ENCODE measurements around the gene ZNF341.

ZNF341 gene

DNA sequence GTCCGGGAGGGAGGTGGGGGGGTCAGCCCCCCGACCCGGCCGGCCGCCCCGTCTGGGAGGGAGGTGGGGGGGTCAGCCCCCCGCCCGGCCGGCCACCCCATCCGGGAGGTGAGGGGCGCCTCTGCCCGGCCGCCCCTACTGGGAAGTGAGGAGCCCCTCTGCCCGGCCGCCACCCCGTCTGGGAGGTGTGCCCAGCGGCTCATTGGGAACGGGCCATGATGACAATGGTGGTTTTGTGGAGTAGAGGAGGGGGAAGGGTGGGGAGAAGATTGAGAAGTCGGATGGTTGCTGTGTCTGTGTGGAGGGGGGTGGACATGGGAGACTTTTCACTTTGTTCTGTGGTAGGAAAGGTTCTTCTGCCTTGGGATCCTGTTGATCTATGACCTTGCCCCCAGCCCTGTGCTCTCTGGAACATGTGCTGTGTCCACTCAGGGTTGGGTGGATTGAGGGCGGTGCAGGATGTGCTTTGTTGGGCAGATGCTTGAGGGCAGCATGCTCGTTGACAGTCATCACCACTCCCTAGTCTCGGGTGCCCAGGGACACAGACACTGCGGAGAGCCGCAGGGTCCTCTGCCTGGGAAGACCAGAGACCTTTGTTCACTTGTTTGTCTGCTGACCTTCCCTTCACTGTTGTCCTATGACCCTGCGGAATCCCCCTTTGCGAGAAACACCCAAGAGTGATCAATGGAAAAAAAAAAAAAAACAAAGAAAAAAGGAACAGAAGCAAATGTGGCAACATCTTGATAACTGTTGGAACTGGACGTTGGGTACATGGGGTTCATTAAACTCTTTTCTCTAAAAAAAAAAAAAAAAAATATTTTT, 30.0 kb upstream of the ZNF341 start:
- no peak for DNase-seq (ENCODE audit: extremely low read depth in 1 of 2, low read depth in 1 of 2)

DNA sequence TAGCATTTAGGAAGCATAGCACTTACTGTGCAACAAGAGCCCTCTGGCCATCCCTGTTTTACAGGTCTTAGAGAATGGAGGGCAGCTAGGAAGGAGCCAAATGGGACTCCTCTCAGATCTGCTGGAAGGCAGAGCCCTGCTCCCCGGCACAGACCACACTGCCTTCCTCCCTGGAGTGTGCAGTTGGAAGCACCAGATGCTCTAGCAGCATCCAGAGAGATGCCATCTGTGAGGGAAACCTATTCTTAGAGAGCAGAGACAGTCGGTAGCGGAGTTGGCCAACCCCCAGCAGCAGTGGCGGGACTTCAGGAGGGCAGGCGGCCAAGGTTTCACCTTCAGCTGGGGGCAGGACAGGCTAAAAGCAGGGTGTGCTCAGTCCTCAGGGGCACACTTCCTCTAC, 28.9 kb upstream of the ZNF341 start:
- no peak for DNase-seq (ENCODE audit: extremely low read depth in 1 of 2, low read depth in 1 of 2)

DNA sequence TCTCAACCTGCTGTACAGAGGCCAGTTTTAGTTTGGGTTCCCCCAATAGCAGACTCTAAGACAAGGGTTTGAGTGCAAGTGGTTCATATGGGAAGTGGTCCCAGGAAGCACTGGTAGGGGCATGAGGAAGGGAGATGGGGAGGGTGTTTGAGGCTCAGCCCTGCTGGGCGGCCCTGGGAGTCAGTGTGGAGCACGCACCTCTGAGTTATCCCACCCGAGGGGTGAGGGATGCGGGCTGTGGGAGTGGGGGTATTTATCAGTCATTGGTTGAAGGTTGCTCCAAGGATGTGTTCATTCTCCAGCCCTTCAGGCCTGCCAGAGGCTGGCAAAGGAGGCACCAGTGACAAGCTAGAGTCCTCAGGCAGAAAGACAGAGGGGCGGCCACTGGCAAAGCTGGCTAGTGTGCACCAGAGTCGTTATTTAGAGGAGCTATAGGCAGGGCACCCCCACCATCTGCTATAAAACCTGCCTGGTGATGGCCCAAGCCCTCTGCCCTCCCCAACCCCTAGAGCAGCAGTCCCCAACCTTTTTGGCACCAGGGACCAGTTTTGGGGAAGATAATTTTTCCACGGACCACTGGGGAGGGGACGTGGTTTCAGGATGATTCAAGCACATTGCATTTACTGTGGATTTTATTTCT, 28.2 kb upstream of the ZNF341 start:
- no peak for DNase-seq (ENCODE audit: extremely low read depth in 1 of 2, low read depth in 1 of 2)

DNA sequence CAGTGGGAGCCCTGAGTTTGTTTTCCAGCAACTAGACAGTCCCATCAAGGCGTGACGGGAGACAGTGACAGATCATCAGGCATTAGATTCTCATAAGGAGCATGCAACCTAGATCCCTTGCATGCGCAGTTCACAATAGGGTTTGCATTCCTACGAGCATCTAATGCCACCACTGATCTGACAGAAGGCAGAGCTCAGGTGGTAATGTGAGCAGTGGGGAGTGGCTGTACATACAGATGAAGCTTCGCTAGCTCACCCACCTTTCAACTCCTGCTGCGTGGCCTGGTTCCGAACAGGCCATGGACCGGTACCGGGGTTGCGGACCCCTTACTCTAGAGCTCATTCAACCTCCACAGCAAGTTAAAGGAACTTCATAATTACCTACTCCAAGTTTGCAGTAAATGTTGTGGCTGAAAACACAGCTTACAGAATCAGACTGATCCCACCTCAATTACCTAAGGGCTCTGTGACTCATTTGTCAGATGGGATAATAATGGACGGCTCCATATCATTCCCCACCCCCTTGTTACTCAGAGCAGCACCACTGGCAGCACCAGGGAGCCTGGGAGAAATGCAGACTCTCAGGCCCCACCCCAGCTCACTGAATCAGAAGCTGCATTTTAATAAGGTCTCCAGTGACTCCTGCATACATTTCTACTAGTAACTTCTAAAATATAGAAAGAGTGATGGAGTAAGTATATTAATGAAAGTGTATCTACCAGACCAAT, 27.4 kb upstream of the ZNF341 start:
- DNase-seq (ENCODE audit: extremely low read depth in 1 of 2, low read depth in 1 of 2) = no peak

DNA sequence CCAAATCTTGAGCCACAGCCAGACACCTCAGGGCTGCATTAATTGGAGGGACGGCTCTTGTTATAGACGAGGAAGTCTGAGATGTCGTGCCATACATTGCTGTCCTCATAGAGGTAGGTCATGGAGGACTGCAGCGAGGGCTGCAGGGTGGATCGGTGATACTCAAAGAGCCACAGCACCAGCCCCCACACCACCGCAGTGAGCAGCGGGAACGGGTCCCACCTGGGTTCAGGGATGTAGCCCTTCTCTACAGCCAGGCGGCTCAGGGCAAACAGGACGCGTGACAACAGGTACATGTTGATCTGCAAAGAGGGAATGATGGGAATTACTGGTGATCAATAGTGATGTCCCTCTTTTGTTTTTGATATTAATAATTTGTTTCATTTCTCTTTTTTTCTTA, 24.1 kb upstream of the ZNF341 start:
- no peak for DNase-seq (ENCODE audit: extremely low read depth in 1 of 2, low read depth in 1 of 2)

DNA sequence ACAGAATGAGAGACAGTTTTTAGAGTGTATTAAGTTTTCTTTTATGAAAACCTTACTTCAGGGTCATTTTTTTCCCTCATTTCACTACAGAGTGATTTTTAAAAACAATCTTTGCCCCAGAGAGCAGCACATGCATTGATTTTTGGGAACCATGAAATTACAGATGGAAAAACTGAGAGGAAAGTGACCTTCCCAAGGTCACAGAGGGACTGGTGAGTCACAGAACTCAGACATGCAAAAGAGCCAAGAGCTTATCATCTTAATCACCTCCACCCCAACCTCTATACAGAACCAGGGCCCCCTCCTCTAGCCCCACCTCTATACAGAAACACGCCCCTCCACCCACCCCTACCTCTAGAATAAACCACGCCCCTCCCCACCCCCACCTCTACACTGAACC, 22.4 kb upstream of the ZNF341 start:
- DNase-seq (ENCODE audit: extremely low read depth in 1 of 2, low read depth in 1 of 2) = no peak

DNA sequence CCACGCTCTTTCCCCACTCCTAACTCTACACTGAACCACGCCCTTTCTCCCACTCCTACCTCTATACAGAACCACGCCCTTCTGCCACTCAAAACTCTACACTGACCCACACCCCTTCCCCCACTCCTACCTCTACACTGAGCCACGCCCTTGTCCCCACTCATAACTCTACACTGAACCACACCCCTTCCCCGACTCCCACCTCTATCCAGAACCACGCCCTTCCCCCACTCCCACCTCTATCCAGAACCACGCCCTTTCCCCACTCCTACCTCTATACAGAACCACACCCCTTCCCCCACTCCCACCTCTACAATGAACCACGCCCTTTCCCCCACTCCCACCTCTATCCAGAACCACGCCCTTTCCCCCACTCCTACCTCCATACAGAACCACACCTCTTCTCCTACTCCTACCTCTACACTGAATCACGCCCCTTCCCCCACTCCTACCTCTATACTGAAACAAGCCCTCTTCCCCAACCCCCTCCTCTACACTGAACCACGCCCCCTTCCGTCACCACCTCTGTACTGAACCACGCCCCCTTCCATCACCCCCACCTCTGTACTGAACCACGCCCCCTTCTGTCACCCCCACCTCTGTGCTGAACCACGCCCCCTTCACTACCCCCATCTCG, 21.8 kb upstream of the ZNF341 start:
- DNase-seq (ENCODE audit: extremely low read depth in 1 of 2, low read depth in 1 of 2) = no peak

DNA sequence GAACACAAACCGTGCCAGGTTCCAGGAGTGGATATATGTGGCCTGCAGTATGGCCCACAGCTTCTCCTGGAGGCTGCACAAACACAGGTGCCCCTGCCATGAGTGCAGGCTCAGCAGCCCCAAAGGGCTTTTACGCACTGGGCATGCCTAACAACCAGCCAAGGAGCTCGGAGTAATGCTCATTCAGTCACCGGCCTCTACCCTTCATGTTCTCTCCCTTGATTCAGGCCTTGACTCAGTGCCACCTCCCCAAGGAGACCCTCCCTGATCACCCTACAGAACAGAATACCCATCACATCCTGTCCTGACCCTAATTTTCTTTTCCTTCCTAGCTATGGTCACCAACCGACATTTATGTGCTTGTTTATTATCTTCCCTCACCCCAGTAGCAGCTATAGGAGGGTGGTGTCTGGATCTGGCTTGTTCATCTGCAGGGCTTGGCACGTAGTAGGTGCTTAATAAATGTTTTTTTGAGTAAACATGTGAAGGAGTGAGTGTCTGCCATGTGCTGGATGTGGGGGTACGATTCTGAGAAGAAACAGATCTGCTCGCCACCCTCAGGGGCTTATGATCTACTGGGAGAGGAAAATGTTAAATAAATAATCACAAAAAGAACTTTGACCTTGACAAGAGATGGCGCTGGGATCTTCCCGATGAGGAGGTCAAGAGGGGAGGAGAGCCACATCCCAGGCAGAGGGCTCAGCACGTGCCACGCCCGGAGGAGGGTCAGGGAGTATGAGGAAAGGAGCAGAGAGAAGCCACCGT, 20.9 kb upstream of the ZNF341 start:
- DNase-seq (ENCODE audit: extremely low read depth in 1 of 2, low read depth in 1 of 2) = no peak

DNA sequence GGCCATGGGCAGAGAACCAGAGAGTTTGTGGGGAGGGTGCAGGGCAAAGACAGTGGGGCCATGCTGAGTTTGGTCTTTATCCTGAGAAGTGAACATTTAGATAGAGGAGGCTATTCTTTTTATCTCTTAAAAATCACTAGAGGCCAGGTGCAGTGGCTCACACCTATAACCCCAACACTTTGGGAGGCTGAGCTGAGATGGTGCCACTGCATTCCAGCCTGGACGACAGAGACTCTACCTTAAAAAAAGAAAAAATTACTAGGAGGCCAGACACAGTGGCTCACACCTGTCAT, 20.4 kb upstream of the ZNF341 start:
- DNase-seq (ENCODE audit: extremely low read depth in 1 of 2, low read depth in 1 of 2) = no peak

DNA sequence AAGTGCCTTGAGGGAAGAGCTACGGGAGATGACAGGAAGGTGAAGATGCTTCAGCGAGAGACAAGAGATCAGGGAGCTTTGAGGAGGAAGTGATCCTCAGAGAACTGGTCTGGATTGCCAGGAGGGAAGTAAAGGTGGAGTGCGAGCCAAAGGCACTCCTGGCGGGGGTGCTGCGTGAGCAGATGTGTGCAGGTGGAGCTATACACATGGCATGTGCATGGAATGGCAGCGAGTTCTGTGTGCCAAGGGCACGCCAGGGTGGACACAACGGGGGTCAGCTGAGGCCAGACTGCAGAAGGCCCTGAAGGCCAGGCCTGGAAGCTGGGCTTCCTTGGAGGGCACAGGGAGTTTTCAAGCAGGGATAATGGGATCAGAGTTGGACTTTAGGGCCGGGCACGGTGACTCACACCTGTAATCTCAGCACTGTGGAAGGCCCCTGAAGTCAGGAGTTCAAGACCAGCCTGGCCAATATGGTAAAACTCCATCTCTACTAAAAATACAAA, 17.9 kb upstream of the ZNF341 start:
- no peak for DNase-seq (ENCODE audit: extremely low read depth in 1 of 2, low read depth in 1 of 2)

DNA sequence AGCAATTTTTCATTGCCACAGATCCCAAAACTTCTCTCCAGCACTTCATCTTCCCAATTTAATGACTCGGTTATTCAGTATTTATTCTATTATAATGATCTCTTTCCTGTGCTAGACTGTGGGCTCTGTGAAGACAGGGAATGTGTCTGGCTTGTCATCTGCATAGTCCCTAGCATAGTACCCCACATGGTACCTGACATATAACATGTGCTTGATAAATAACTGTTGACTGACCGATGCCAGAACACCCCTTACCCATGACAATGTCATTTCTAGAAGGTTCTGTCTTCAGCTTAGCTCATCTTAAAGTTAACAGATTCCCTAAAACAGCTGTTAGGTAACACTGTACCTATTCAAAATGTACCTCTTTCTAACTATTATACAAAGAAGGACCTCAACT, 15.3 kb upstream of the ZNF341 start:
- no peak for DNase-seq (ENCODE audit: extremely low read depth in 1 of 2, low read depth in 1 of 2)

DNA sequence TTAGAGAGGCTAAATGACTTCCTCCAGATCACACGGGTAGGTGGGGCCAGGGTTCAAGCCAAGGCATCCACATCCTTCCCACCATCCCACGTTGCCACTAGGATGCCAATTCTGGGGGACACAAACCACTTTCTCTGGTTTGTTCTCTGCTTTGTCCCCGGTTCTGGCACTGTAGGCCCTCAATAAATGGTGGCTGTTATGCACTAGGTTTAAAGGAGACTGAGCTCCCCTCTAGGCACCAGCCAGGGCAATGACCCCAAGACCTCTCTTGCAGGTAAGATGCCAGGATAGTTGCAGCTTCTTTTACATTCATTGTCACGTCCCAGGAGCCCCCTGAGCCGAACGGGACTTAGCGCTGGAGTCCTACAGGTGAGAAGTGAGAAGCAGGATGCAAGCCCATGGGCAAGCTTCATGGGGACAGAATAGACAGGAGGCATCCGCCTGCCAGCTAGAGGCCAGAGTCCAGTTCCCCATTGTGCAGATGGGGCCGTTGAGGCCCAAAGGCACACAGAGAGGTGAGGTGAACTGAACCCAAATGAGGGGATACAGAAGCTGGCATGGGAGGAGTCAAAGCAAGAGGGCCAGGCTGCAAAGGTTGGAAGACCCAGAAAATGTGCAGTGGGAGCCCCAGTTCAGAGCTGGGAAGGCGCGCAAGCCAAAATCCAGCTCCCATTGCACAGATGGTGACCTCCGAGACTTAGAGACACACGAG, 12.4 kb upstream of the ZNF341 start:
- DNase-seq (ENCODE audit: extremely low read depth in 1 of 2, low read depth in 1 of 2) = no peak

DNA sequence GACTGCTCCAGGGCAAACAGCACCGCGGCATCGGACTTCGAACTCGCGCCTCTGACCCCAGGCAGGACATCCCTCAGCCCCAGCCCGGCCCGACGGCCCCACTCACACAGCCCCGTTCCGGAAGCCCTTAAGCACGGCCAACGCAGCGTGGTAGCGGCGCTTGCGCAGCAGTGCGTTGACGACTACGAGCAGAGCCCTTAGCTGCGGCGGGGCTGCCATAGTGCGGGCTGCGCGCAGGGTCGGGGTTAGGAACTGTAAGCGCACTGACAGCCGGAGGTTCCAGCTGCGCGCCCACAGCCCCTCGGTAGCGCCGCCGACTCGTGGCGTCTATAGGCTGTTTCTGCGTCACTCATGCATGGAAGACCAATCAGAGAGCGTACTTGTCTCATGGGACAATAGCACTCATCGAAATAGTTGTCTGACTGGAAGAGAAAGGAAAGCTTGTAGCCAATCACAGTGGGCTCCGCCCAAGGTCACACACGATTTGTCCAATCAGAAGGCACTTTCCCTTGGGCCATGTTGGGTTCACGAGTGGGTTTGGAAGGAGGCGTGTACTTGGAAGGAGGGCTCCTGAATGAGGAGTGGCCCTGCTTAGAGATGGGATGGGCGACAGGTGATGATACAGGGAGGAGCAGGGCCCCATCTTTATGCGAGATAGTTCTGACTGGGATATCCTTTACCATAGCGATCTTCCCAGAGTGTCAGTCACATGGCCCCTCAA, 11.6 kb upstream of the ZNF341 start, which contains the start of gene PXMP4:
Gene PXMP4 (minus strand): TSS at position 322 of the 721 bp plus-strand sequence. CDS start 103 bp downstream, at position 219.
- peak; percentile 70 to 79 for DNase-seq (ENCODE audit: extremely low read depth in 1 of 2, low read depth in 1 of 2)

DNA sequence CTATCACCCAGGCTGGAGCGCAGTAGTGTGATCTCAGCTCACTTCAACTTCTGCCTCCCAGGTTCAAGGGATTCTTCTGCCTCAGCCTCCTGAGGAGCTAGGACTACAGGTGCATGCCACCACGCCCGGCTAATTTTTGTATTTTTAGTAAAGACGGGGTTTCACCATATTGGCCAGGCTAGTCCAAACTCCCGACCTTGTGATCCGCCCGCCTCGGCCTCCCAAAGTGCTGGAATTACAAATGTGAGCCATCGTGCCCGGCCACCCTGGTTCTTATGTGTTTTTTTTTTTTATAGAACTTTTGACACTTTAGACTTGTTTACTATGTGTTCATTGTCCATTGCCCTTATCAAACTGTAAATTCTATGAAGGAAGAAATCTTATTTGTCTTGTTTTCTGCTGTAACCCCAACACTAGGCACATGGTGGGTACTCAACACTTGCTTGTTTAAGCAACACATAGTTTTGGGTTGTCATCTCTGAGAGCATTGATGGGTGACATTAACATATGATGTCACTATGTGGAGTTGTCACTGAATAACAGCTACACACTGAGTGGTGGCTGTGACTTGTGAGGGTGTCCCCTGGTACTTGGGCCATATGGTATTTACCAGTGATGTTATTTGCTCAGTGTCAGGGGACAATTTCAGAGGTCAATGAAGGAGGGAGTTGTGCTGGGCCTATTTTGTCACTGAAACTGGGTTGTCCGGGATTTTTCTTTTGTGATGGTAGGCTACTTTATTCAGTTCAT, 10.2 kb upstream of the ZNF341 start:
- DNase-seq (ENCODE audit: extremely low read depth in 1 of 2, low read depth in 1 of 2) = no peak

DNA sequence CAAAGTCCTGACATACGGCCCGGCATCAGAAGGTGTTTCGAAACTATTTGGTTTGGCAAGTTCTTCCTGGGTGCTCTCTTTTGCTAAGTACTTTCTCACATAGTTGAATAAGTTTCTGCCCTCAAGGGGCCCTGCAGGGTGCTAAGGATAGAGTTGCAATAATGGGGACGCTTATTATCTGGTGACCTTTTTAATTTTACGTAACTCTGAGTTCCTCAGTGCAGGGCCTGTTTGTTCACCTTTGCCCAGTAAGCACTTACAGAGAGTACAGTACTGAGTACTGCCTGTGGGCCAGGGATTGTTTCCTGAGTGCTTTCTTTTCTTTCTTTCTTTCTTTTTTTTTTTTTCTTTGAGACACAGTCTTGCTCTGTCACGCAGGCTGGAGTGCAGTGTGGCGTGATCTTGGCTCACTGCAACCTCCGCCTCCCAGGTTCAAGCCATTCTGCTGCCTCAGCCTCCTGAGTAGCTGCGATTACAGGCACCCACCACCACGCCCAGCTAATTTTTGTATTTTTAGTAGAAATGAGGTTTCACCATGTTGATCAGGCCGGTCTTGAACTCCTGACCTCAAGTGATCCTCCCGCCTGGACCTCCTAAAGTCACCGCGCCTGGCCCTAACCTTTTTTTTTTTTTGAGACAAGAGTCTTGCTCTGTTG, 7.2 kb upstream of the ZNF341 start:
- DNase-seq (ENCODE audit: extremely low read depth in 1 of 2, low read depth in 1 of 2) = no peak

DNA sequence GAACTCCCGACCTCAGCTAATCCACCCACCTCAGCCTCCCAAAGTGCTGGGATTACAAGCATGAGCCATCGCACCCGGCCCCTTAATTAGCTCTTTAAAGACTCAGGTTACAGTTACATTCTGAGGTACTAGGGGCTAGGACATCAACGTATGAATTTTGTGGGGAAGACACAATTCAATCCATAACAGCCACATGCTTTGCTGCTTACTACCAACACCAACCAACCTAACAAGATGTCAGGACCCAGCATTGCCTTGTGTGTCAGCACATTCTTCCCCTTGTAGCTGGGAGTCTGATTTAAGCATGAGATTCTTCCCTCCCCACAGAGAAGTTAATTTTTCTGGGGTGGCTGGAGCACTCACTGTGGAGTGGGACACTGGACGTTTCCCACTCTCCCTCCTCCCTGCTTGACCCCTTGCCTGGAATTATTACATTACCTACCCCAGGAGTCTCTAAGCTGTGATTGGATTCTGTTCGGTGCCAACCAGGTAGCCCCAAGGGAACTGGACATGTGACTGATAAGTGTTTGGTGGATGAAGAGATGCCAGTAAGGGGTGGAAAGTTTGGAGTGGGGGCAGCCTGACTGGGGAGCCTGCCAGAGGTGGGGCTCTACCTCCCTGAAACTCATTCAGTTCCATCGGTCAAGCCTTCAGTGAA, 6.1 kb upstream of the ZNF341 start:
- no peak for DNase-seq (ENCODE audit: extremely low read depth in 1 of 2, low read depth in 1 of 2)

DNA sequence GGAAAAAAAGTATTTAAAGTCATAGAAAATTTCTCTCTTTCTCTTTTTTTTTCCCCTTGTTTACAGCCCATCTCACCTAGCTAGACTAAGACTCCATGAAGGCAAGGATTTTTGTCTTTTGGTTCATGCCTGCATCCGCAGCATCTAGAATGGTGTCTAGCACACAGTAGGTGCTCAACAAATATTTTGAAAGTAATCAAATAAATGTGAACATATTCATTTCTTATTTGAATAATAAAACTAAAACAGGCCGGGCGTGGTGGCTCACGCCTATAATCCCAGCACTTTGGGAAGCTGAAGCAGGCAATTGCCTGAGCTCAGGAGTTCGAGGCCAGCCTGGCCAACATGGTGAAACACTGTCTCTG, 4.7 kb upstream of the ZNF341 start:
- DNase-seq (ENCODE audit: extremely low read depth in 1 of 2, low read depth in 1 of 2) = no peak

DNA sequence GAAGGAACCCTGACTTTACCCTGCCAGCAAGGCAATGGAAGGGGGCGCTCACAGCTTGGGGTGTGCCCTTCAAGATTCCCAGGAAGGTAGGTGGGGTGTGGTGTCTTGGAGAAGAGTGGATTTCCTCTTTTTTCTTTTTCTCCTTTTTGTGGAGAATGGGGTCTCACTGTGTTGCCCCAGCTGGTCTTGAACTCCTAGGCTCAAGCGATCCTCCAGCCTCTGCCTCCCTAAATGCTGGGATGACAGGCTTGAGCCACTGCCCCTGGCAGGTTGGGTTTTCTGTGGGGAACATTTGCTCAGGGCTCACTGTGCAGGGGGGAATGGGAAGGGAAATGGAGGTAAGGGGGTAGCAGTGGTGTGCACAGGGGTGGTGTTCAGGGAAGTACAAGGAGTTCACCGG, 4.0 kb upstream of the ZNF341 start:
- DNase-seq (ENCODE audit: extremely low read depth in 1 of 2, low read depth in 1 of 2) = no peak

All from stimulated activated CD8-positive, alpha-beta memory T cell treated with anti-CD3 and anti-CD28 coated beads, Interleukin-7, amount 100 ng/mL, for 48 hours (primary cell).